MCF 10A (cell line): Measurements from ENCODE around the gene SLC25A39. TPM values are rescaled to one million over a fixed set of nuclear protein-coding genes. Genes with fewer than 3 reads are reported as not detected.

Experiments
- BruUV-seq: library from RNA; stranded (reverse); fragments of 400-500 nt; replicated peaks from 2 replicates; lab custom pipeline; 2021; lab: Mats Ljungman, UMichigan
- CTCF ChIA-PET: fragments of 300-600 bp; sonication (Branson Sonifier 250); formaldehyde crosslinking; extraction: SDS; loops from one replicate; lab custom pipeline; 2021; ENCODE audit warnings: antibody characterized with exemption, inconsistent platforms; lab: Yijun Ruan, JAX
- POLR2A ChIA-PET: fragments of 300-600, 350-650 bp; sonication (Branson Sonifier 250); formaldehyde crosslinking; extraction: SDS; loops from one replicate; lab custom pipeline; 2020; ENCODE audit warnings: antibody characterized with exemption, inconsistent platforms; lab: Yijun Ruan, JAX
- DNase-seq: peaks from one replicate; pipeline ENCODE4 v3.0.0-alpha.2; 2018; ENCODE audit not compliant: unreplicated experiment
- H3K27ac Mint-ChIP-seq: one replicate; pipeline ENCODE4 v1.8.0; 2022; ENCODE audit warnings: mild to moderate bottlenecking, low read depth, mixed read lengths; ENCODE audit not compliant: unreplicated experiment
- H3K27me3 Mint-ChIP-seq: one replicate; pipeline ENCODE4 v1.8.0; 2022; ENCODE audit warnings: mixed read lengths; ENCODE audit not compliant: insufficient read depth, unreplicated experiment
- H3K36me3 Mint-ChIP-seq: one replicate; pipeline ENCODE4 v1.8.0; 2022; ENCODE audit warnings: mild to moderate bottlenecking, moderate library complexity, mixed read lengths; ENCODE audit not compliant: insufficient read depth, unreplicated experiment
- H3K4me1 Mint-ChIP-seq: one replicate; pipeline ENCODE4 v1.8.0; 2022; ENCODE audit warnings: mixed read lengths; ENCODE audit not compliant: insufficient read depth, unreplicated experiment
- H3K4me3 Mint-ChIP-seq: one replicate; pipeline ENCODE4 v1.8.0; 2022; ENCODE audit warnings: mild to moderate bottlenecking, moderate library complexity, mixed read lengths; ENCODE audit not compliant: unreplicated experiment
- H3K9me3 Mint-ChIP-seq: one replicate; pipeline ENCODE4 v1.8.0; 2022; ENCODE audit warnings: mixed read lengths; ENCODE audit not compliant: unreplicated experiment
- CTCF ChIP-seq: fragments of 200-600 bp; IDR thresholded peaks from one replicate; pipeline ENCODE4 v1.8.0; 2022; ENCODE audit warnings: antibody characterized with exemption, mild to moderate bottlenecking; ENCODE audit not compliant: unreplicated experiment
- intact Hi-C: fragments of 100-400 bp; cut with micrococcal nuclease; formaldehyde crosslinking; loops from 2 replicates; pipeline ENCODE4 v1.14.1; 2022
- total RNA-seq: library from RNA; stranded (reverse); gene quantifications from 2 replicates; pipeline ENCODE4 v1.2.3, GENCODE V29; 2022

The SLC25A39 gene
- total RNA-seq, 1 experiment from 2014 or later, result 157 TPM

GRCh38 chr17:44315760-44316731 lies 8.6 kb downstream of the SLC25A39 start:
- intact Hi-C loops, result no loop called here
- POLR2A ChIA-PET, result interaction anchor here (0.7 to 1.1 kb wide), 3 partner anchors 8 to 117 kb away, joined by 3 to 5 read pairs (median 3); partner anchors contain the start of gene SLC25A39
- Mint-ChIP-seq H3K9me3 (no peaks in the 10 kb centered on the region), H3K36me3 (peaks cover 17% of the 10 kb centered on the region), H3K4me3 (peak overlapping the region; percentile 64), H3K27me3 (peaks cover 12% of the 10 kb centered on the region), H3K27ac (no peak overlapping the region), H3K4me1 (peaks cover 9% of the 10 kb centered on the region)
- no TSS peak for BruUV-seq
- no peak for DNase-seq
- no peak for TF ChIP-seq CTCF
- CTCF ChIA-PET, result interaction anchor here (0.6 to 2.2 kb wide), 2 partner anchors 15 to 99 kb away, joined by 4 to 10 read pairs; no protein-coding TSS in a partner anchor

- Mint-ChIP-seq H3K27me3 (peaks cover 12% of the 10 kb centered on the region), H3K4me1 (peaks cover 9% of the 10 kb centered on the region), H3K9me3 (no peaks in the 10 kb centered on the region), H3K27ac (no peak overlapping the region), H3K36me3 (peaks cover 10% of the 10 kb centered on the region), H3K4me3 (peak overlapping the region; percentile 64)
- intact Hi-C loops, result no loop called here
- ChIA-PET POLR2A (interaction anchor here (1.1 kb wide), 1 partner anchor 9 kb away, joined by 5 read pairs; the partner anchor contains the start of gene SLC25A39), CTCF (interaction anchor here (0.6 to 2.2 kb wide), 2 partner anchors 16 to 98 kb away, joined by 4 to 10 read pairs; no protein-coding TSS in a partner anchor)
- TF ChIP-seq CTCF, result no peak
- no peak for DNase-seq
- BruUV-seq, result no TSS peak
Measured at GRCh38 chr17:44314869-44315661, 9.6 kb downstream of the SLC25A39 start.

- no TSS peak for BruUV-seq
Measured at GRCh38 chr17:44314524-44314868, 10.1 kb downstream of the SLC25A39 start.

More at GRCh38 chr17:44314524-44314868, 10.1 kb downstream of the SLC25A39 start:
- POLR2A ChIA-PET, result interaction anchor here (0.6 kb wide), 1 partner anchor 9 kb away, joined by 3 read pairs; no protein-coding TSS in a partner anchor
- Mint-ChIP-seq H3K9me3 (no peaks in the 10 kb centered on the region), H3K4me3 (peak overlapping the region; percentile 28), H3K27ac (no peak overlapping the region), H3K4me1 (peaks cover 15% of the 10 kb centered on the region), H3K36me3 (peaks cover 10% of the 10 kb centered on the region), H3K27me3 (peaks cover 12% of the 10 kb centered on the region)
- CTCF ChIA-PET, result interaction anchor here (2.2 kb wide), 1 partner anchor 16 kb away, joined by 10 read pairs; no protein-coding TSS in a partner anchor
- TF ChIP-seq CTCF, result no peak
- intact Hi-C loops, result no loop called here
- DNase-seq, result no peak
